Measurements from ENCODE around the gene C1orf21.

DNA sequence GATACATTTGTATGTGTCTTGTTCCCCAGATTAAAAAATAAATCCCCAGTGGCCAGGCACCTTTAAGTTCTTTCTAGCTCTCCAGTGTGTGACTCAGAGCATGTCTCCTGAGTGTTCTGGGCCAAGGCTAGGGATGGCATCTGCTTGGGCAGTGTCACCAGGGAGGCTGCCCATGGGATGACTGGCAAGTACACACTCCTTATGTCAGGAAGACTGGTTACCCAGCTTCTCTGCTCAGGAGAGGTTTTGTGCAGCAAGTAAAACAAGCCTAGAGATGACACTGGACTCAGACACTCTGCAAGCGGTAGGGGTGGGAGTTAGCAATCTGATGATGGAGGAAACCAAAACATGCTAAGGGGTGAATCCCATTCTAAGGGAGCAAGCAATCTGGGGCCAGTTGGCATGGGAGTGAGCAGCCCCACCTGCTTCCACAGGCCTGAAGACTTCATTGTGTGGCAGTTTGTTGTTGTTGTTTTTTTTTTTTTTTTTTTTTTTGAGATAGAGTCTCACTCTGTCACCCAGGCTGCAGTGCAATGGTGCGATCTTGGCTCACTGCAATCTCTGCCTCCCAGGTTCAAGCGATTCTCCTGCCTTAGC is 230.7 kb downstream of the C1orf21 start:
- TF ChIP-seq, protein P1, sequence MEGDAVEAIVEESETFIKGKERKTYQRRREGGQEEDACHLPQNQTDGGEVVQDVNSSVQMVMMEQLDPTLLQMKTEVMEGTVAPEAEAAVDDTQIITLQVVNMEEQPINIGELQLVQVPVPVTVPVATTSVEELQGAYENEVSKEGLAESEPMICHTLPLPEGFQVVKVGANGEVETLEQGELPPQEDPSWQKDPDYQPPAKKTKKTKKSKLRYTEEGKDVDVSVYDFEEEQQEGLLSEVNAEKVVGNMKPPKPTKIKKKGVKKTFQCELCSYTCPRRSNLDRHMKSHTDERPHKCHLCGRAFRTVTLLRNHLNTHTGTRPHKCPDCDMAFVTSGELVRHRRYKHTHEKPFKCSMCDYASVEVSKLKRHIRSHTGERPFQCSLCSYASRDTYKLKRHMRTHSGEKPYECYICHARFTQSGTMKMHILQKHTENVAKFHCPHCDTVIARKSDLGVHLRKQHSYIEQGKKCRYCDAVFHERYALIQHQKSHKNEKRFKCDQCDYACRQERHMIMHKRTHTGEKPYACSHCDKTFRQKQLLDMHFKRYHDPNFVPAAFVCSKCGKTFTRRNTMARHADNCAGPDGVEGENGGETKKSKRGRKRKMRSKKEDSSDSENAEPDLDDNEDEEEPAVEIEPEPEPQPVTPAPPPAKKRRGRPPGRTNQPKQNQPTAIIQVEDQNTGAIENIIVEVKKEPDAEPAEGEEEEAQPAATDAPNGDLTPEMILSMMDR (conservative IDR thresholded peaks at IDR 0.05 in 1 of 2, IDR thresholded peaks at IDR 0.05 in 1 of 2; ENCODE audit: low read depth in 1 of 2, low read length in 2 of 2), result no peak
- TF ChIP-seq EZH2 (IDR thresholded peaks at IDR 0.05; ENCODE audit: low read length, missing control alignments), result no peak

All from fibroblast of lung (primary cell).